GM21737 (cell line): ENCODE measurements around the gene COLEC12.

Source experiments
- ATAC-seq: cut with Tn5 transposase; IDR thresholded peaks from one replicate; pipeline ENCODE4 v1.9.1; 2021; ENCODE audit warnings: mild to moderate bottlenecking, moderate library complexity; ENCODE audit not compliant: unreplicated experiment

COLEC12 gene

DNA sequence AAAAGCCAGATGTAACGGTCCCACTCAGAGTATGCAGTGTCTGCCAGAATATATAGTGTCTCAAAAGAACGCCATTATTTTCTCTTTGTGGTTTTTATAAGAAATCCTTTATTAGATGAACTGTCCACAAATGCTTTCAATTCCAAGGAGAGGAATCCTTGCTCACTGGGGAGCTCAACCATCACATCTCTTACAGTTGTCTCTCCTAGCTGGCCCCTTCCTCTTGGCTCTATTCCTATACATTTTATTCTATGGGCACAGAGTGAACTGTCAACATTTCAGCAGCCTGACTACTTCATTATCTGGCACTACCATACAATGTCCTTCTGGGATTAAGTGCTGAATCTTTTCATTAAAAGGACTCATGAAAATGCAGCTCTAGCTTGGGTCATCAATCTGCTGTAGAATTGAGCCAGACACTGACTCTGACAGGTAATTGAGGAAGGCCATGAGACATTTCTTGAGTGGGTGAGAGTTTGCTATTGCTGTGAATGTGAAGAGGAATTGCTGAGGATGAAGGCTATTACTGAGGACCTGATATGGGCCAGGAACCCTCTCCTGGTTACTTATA is 136.2 kb downstream of the COLEC12 start:
- ATAC-seq = no peak

DNA sequence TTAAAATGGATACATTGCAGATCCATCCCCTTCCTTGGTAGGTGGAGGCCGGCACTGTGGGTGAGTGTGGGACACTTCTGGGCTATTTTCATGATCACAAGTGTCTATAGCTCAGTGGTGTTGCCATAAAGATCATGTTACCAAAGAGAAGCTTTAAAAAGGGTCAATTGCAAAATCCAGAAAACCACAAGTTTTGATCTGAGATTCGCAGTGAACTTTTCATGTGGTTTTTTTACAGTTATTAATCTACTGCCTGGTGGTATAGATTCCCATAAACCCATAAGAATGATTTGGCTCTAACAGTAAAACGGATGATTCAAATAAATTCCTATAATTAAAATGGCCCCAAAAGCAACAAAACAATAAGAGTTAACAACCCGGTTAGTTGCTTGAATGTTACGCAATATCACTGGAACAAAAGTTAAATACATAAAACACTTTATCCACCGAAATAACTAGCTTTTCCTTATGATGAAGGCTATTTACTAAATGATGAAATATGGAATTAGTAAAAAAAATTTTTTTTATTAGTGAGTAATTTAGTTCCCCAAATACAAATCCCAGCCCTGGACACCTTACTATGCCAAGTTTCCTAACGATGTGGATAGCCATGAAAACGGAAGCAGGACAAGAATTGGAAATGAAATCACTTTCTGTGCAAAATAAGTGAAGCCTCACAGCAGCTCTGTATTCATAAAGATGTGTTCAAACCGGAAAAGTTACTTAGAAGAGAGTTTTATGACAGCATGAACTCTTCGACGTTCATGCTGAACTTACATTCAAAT is 137.0 kb downstream of the COLEC12 start:
- ATAC-seq = no peak

DNA sequence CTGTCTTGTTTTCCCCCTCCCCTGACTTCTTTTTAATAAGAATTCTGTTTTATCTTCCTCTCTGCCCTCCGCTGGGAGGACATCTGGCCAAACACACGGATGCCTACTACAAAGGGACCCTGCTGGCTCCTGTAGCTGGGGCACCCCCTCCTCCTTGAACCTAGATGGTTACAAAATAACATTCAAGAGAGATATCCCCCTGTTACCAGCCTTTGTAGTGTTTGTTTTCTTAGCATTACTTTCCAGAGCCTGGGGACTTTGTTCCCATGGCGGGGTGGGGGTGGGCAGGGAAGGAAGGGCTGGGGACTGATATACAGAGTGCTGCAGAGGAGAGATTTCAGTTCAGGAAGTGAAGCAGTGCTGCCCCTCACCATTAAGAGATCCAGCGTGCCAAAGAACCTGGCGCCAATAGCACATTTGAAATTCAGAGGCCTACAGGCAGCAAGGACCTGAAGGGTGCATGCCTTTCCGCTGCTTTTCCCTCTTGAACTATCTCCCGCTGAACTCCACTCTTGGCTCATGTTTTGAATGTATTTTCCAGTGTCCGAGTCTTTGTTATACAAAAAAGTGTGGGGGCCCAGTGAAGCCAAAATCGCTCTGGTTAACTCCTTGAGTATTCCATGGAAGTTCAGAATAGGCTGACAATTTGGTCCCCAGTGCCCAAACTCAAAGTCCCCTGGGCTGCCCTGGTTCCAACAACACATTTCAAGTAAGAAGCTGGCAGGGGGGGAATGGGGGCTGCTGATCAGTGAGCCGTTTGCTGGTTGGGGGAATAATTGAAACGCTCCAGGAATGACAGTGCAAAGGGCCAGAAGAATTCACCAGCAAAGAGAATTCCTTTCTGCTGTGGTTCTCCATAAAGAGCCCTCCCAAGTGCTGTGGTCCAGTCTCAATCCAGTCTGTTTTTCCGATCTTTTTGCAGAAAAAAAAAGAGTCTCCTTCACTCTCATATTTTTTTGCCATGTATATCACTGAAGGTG is 137.9 kb downstream of the COLEC12 start:
- no peak for ATAC-seq

- no peak for ATAC-seq
Observed at GRCh38 chr18:361941-362310, 138.6 kb downstream of the COLEC12 start.

- no peak for ATAC-seq
Observed at GRCh38 chr18:361100-361732, 139.3 kb downstream of the COLEC12 start.

- ATAC-seq = no peak
Observed at GRCh38 chr18:360676-361075, 139.8 kb downstream of the COLEC12 start.

GRCh38 chr18:356778-357177 is 143.7 kb downstream of the COLEC12 start:
- no peak for ATAC-seq

DNA sequence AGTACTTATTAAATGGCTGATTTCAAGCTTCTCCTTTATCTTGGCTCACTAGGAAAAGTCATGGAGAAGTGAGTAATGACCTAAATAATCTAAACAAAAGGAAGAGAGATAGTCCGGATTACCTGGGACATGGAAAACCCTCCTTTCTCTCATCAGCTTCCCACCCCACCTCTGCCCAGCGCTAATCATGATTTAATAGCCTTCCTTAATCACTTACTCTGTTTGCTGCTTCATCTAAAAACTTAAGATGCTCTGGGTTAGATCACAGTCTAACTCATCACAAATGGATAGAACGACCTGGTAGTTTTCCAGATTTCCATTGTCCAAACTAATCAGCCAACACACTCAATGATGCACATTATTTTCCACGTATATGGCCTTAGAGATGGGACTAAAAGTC is 144.8 kb downstream of the COLEC12 start:
- no peak for ATAC-seq

DNA sequence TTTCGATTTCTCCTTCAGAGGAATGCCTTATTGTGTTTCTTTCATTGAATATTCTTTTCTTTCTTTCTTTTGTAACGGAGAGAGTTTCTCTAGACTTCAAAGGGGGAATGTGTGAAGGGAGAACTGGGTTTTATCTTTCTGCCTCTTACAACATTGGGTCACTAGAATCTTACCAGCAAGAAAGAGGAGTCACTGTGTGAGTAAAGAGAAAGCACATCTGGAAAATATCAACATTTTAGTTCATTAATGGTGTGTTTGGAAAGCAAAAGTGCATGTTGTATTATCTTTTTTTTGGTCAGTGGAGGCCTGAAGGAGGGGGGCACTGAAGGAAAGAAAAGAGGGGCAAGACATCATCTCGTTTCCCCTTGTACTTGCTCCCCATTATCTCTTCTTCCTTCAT is 146.0 kb downstream of the COLEC12 start:
- ATAC-seq = no peak

DNA sequence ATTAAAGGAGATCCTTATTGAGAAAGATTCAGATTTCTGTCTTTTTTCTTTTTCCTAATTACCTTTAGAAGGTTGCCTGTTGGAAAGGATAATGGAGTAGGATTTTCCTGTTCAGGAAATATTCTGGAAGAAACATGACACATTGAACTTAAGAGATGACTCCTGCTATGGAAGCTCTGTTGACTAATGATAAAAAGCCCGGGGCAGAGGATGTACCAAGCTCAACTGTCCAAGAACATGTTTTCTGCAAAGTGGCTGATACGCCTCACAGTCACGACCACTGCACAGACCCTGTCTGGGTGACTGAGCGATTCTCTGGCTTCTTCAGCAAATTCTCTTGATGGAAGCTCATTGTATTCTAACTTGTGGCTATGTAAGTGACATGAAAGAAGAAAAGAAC is 146.5 kb downstream of the COLEC12 start:
- no peak for ATAC-seq

GRCh38 chr18:352438-352837 is 148.1 kb downstream of the COLEC12 start:
- no peak for ATAC-seq

GRCh38 chr18:350953-351572 is 149.4 kb downstream of the COLEC12 start:
- no peak for ATAC-seq

- ATAC-seq = no peak
Observed at GRCh38 chr18:346600-346999, 153.9 kb downstream of the COLEC12 start.

DNA sequence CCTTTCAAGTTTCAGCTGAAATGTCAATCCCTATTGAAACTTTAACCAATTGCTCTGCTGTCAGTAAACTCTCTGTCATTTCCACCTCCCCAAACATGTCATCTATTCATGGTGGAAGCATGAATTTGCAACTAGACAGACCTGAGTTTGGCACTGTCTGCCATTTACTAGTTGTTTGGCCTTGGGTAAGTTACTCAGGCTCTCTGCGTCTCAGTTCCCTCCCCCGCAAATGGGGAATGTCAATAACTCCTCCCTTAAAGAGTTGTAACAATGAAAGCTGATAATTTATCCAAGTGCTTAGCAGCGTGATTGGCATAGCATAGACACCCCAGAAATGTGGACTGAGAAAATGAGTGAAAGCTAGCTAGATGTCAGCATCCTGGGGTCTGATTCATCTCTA is 159.4 kb downstream of the COLEC12 start:
- ATAC-seq = no peak

DNA sequence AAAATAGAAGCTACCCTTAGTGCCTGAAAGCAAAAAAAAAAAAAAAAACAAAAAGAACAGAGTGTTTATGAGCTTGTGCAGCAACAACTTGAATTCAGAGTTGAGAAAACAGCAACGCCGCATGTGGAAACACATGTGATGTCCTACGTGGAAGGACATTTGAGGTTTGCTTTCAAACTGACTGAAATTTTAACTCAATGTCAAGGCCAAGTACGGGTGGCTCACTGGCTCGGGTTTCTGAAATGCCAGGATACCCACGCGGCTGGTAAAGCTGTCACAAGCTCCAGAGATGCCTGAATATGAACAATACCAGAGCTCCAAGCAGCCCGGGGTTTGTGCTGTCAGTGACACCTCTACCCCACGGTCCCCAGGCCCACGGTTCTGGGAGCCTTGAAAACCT is 160.5 kb downstream of the COLEC12 start:
- no peak for ATAC-seq

DNA sequence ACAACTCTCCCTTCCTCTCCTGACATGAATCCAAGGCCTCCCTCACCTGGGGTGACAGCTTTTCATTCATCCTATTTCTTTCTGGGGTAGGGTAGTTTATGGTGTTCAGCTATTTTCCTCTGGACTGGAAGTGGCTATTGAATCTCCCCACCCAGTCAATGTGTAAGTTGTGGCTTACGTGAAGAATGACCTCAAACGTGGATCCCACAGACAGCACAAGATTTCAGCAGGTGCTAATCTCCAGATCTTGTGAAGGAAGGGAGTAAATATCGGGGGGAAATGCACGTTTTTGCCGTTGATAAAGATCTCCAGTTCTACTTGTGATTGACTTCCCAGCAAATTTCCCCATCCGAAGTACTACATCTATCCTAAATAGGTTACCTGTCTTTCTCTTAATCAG is 161.3 kb downstream of the COLEC12 start:
- no peak for ATAC-seq

GRCh38 chr18:336713-337112 is 163.8 kb downstream of the COLEC12 start:
- ATAC-seq = no peak

DNA sequence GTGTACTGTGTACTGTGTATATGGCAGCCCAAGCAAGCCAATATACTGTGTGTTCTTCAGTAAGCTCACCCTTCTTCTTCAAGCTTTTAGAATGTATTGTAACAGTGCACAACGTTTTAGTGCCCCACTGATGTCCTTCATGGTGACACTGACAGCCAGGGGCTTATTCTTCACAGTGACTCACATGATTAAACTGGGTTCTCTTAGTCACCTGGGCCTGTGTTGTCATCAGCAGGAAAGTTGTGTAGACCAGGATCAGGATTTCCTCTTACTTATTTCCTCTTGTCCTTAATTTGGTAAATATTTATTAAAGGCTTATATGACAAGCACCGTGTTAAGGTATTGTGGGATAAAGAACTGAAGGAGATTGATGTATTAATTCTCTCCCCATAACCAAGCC is 164.8 kb downstream of the COLEC12 start:
- no peak for ATAC-seq

DNA sequence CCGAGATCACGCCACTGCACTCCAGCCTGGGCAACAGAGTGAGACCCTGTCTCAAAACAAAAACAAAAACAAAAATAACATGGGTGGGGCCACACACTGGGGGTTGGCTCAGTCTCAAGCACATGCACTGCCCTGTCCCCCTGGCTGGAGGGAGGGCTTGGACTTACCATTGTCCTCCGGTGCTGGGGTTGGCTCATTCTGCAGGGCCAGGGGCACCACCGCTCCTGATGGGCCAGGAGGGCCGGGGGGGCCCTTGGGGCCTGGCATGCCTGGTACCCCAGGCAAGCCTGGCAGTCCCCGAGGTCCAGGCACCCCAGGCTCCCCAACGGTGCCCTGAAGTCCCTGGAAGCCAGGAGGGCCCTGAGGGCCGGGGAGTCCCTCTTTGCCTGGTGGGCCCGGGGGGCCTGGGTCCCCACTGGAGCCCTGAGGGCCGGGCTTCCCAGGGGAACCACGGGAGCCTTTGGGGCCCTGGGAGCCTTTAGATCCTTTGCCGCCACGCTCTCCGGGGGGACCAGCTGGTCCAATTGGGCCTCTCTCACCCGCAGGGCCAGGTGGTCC is 165.8 kb downstream of the COLEC12 start:
- no peak for ATAC-seq

DNA sequence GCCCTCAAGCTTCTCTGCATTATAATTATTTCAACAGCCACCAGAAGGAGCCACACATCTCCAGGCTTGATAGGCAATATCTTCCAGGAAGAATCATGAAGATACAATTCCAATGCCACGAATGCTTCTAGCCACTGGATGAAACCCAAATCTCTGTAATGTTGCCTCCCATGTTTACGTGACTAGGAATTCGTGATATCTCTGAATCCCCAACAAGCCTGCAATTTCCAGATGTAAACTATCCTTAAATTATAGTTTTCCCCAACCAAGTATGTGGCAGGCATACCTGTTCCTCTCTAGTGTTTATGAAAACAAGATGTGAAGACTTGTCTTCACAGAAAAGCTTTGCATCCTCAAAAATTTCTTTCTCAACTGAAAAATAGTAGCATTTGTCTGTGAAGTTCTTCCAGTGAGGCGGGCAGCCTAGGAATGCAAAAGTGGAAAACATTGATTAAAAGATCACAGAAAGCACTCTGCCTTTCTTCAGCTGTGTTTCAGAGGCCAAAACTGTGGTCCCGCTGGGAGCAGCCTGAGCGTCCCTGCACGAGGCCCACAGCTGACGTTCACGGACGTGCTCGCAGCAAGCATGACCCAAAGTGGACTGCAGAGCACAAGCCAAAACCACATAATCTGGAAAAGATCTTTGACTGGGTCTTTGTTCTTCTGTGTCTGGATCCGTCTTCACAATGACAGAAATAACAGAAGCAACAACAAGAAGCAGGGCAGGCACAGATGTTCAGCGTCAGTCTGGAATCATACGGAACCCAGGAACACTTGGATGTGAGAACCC is 167.6 kb downstream of the COLEC12 start:
- ATAC-seq = no peak
